BJ (cell line): ENCODE data around the gene PLXND1. TPM values are rescaled to one million over a fixed set of nuclear protein-coding genes. Genes with fewer than 3 reads are reported as not detected.
"Not testable (repeated sequence)": the region's sequence is repeated elsewhere in the genome, so short reads cannot be mapped to it uniquely, and the experiment has no call there.

Experiments used
- CTCF ChIA-PET: fragments of 350-600 bp; formaldehyde crosslinking; extraction: SDS; loops from one replicate; lab custom pipeline; 2021; ENCODE audit warnings: antibody characterized with exemption, inconsistent platforms; lab: Yijun Ruan, JAX
- POLR2A ChIA-PET: fragments of 300-600 bp; sonication (Branson Sonifier 250); formaldehyde crosslinking; extraction: SDS; loops from one replicate; lab custom pipeline; 2021; ENCODE audit warnings: antibody characterized with exemption; lab: Charles Lee
- DNase-seq: peaks from one replicate; pipeline ENCODE4 v3.0.0-alpha.2; 2011; ENCODE audit warnings: low read depth
- H3K27me3 ChIP-seq: 2 replicates; pipeline ENCODE4 v1.6.0; 2011; ENCODE audit warnings: low read length; ENCODE audit not compliant: control insufficient read depth, insufficient read depth
- H3K36me3 ChIP-seq: 2 replicates; pipeline ENCODE4 v1.5.1; 2011; ENCODE audit warnings: low read length; ENCODE audit not compliant: control insufficient read depth, insufficient read depth
- H3K4me3 ChIP-seq: 2 replicates; pipeline ENCODE4 v1.5.1; 2011; ENCODE audit warnings: low read depth, mild to moderate bottlenecking, control low read depth, low read length
- CTCF ChIP-seq: IDR thresholded peaks from 2 replicates; pipeline ENCODE4 v1.5.1; 2011; ENCODE audit warnings: low read depth, mild to moderate bottlenecking, control low read depth, inconsistent platforms, low read length, moderate library complexity; ENCODE audit not compliant: insufficient read depth
- polyA plus RNA-seq: library from polyadenylated mRNA; depleted of rRNA; stranded (reverse); fragments of >200 nt; gene quantifications from 2 replicates; pipeline ENCODE4 v1.2.3, GENCODE V29; 2011

PLXND1 gene
- polyA plus RNA-seq, 1 experiment = 128 TPM

GRCh38 chr3:129612534-129613366 is 6.3 kb upstream of the PLXND1 start:
- POLR2A ChIA-PET = interaction anchor here (0.6 to 1.1 kb wide), 2 partner anchors 13 to 15 kb away, joined by 3 to 20 read pairs; no protein-coding TSS in a partner anchor
- TF ChIP-seq CTCF = no peak
- Histone ChIP-seq H3K36me3 (no peaks in the 10 kb centered on the region), H3K27me3 (no peaks in the 10 kb centered on the region), H3K4me3 (no peak overlapping the region)
- CTCF ChIA-PET = interaction anchor here (0.6 to 1.2 kb wide), 2 partner anchors 15 to 329 kb away, joined by 3 read pairs; no protein-coding TSS in a partner anchor
- DNase-seq = peak; percentile 21

- CTCF ChIA-PET = interaction anchor here (1.2 kb wide), 1 partner anchor 330 kb away, joined by 3 read pairs; no protein-coding TSS in a partner anchor
- Histone ChIP-seq H3K27me3 (no peaks in the 10 kb centered on the region), H3K4me3 (no peak overlapping the region), H3K36me3 (no peaks in the 10 kb centered on the region)
- POLR2A ChIA-PET = interaction anchor here (0.6 to 1.1 kb wide), 2 partner anchors 14 to 15 kb away, joined by 3 to 20 read pairs; no protein-coding TSS in a partner anchor
- DNase-seq = no peak
- peak; percentile 30; the same call in 1 of the 2 replicates for TF ChIP-seq CTCF
These were observed 5.5 kb upstream of the PLXND1 start for GRCh38 chr3:129611812-129612533.

- TF ChIP-seq CTCF = no peak
- Histone ChIP-seq H3K27me3 (no peaks in the 10 kb centered on the region), H3K36me3 (no peaks in the 10 kb centered on the region), H3K4me3 (no peak overlapping the region)
- POLR2A ChIA-PET = no interaction called here
- DNase-seq = no peak
- CTCF ChIA-PET = no interaction called here
These were observed 4.9 kb upstream of the PLXND1 start for GRCh38 chr3:129611446-129611800.

GRCh38 chr3:129610794-129611445 is 4.4 kb upstream of the PLXND1 start:
- DNase-seq, POLR2A ChIA-PET, H3K4me3 ChIP-seq, CTCF ChIA-PET, H3K36me3 ChIP-seq, H3K27me3 ChIP-seq: not testable (repeated sequence)

GRCh38 chr3:129610276-129610675 is 3.8 kb upstream of the PLXND1 start:
- ChIA-PET POLR2A (no interaction called here), CTCF (interaction anchor here (1.0 kb wide), 1 partner anchor 19 kb away, joined by 3 read pairs; no protein-coding TSS in a partner anchor)
- no peak for TF ChIP-seq CTCF
- no peaks in the 10 kb centered on the region for H3K36me3 ChIP-seq
- H3K4me3 ChIP-seq = no peak overlapping the region
- DNase-seq = no peak
- H3K27me3 ChIP-seq = no peaks in the 10 kb centered on the region
